CD1c-positive myeloid dendritic cell (primary cell): ENCODE results near the gene PRSS22.

Source experiments
- DNase-seq: peaks from one replicate; pipeline ENCODE4 v3.0.0-alpha.2; 2016; ENCODE audit errors: extremely low spot score

PRSS22 gene

DNA sequence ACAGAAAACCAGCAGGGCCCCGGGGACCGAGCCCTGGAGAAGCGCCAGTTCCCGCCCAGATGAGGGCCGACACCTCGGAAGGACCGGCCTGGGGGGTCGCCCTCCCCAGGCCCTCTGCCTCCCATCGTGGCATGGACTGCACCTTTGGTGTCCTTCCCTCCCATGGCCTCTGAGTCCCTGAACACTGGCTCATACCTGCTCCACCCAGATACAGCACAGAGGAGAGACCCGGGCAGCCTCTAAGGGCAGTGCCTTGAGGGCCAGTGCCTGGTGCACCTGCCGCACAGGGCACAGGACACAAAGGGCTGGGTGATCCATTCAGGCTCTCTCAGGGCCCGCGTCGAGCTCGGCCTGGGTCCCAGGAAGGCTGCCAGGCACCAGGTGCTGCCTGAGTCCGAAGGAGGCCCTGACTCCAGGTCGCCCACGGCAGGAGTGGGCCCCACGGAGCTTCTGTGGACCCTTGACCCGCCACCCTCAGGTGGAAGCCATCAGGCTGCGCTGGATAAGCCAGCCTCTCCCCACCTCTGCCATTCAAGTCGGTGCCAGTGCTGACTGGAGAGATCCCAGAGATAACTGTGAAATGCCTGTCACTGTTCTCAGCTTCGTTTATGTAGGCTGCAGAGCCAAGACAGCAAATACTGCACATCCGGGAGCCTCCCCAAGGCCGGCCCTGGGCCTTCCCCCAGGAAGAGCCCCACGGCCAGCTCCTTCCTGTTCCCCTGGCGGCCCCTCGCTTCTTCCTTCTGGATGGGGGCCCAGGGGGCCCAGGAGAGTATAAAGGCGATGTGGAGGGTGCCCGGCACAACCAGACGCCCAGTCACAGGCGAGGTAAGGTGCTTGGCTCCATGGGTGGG, 28.2 kb downstream of the PRSS22 start, which contains the start of gene ZG16B:
Gene ZG16B (plus strand): TSS at position 803 of the 854 bp plus-strand sequence. CDS start 139 bp downstream, outside the sequence.
- DNase-seq = no peak

DNA sequence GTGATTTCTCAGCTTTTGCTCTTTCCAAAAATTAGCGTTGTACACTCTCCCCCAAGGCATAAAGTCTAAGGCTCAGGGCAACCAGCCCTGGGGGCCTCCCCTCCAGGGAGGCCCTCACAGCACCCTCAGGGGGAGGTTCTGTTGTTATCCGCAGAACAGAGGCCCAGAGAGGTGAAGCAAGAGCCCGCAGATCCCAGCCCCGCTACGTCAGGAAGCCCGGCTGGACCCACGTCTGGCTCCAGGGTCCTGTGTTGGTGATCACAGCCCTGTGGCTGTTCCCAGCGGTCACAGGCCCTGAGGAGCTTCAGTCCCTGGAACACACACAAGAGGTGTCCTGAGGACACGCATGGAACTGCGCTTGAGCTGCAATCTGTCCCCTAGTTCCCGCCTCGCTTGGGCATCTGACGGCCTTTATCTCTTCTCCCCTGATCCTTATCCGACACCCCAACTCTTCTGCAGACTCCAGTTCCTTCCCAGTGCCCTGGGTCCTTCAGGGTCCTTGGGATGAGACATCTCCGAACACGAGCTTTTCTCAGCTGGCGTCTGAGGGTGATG, 29.0 kb downstream of the PRSS22 start:
- no peak for DNase-seq

DNA sequence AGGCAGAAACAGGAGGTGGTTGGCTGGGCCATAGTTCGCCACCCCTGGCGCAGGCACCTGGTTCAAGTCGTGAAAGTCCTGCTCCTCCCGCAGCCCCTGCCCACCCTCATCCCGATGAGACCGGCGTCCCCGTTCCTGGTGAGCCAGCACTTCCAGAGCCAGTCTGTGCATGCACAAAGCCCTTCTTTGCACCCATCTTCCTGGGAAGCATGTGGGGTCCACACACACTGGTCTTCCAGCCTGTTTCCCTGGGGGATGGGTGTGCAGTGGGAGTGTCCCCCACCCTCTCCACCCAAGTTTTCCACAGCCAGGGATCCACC, 29.5 kb downstream of the PRSS22 start:
- no peak for DNase-seq

DNA sequence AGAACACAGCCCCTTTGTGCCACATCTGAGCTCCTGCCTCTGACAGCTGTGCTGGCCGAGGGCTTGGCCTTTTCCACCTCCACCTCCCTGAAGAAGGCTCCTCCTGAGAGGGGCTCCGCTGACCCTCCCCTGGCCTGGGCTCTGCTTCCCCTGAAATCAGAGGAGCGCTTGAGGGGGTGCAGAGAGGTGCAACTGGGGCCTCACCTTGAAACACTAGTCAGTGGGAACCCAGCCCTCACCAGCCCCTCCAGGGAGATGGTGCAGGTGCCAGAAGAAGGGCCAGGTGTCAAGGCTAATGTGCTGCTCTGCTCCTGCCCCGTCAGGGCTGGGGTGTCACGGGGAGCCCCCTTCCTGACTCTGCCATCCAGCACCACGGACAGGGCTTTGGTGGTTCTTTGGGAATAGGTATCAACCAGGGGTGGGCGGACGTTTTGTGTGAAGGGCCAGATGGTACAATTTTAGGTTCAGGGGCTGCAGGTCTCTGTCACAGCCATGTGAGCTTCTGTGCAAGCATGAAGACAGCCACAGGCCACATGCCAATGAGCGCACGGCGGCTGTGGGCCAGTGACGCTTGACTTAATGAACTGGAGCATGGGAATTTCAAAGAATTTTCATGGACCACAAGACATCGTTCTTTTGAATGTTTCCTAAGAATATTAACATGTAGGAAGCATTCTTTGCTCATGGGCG, 30.0 kb downstream of the PRSS22 start:
- no peak for DNase-seq

DNA sequence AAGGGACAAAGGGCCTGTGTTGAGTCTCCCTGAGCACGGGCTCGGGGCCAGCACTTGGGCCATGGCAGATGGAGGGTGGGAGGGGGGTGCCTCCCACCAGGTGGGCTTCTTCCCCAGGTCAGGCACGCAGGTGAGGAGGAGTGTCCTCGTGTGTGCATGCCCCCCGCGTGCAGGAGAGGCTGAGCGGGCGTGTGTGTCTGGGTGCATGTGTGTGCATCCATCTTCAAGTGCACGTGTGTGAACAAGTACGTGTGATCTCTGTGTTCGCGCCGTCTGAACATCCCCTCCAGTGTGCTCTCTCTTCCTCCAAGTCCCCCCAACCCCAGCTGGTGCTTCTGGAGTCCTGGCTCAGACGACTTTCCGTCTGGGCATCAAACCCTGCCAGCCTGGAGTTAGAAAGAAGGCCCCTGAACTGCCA, 30.6 kb downstream of the PRSS22 start:
- no peak for DNase-seq

DNA sequence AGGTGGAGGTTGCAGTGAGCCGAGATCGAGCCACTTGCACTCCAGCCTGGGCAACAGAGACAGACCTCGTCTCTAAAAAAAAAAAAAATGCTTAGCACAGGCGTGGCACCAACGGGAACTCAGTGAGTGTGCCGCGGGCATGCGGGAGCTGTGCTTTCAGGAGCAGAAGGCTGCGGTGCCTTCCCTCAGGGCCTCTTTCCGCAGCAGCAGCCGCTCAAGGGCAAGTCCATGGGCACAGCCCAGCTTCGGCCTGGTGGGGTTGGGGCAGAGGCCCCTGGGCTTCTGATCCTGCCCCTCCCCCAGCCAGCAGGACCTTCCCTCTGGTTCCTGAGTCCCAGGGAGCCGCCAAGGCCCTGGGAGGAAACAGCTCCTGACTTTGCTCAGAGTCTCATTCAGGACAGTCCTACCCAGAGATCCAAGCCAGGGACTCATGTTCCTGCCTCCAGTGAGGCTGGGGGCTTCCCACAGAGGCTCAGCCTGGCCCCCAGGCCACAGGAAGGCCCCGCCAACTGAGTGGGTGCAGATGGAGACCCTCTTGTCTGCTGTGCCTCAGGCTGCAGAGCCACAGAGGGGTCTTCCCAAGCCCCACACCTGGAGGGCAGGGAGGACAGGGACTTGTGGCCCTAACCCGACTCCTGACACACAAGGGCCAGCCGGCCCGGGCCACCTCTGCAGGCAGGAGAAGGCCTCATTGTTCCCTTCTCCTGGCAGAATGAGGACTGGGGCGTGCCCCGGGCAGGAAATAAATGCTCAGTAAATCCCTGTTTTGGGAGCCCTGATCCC, 31.2 kb downstream of the PRSS22 start:
- DNase-seq = no peak

DNA sequence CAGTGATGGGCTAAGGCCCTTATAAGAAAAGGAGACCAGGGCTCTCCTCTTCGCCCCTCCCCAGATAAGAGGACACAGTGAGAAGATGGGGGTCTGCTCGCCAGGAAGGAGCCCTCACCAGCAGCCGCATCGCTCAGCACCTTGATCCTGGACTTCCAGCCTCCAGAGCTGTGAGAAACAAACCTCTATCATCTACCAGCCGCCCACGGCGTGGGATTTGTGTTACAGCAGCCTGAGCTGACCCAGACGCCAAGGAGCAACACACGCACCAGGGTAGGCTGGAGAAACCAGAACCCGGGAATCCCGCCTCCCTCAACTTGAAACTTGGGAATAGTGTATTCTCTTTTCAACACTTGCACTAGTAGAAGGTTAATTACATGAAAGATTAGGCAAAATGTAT, 32.1 kb downstream of the PRSS22 start:
- DNase-seq = no peak

DNA sequence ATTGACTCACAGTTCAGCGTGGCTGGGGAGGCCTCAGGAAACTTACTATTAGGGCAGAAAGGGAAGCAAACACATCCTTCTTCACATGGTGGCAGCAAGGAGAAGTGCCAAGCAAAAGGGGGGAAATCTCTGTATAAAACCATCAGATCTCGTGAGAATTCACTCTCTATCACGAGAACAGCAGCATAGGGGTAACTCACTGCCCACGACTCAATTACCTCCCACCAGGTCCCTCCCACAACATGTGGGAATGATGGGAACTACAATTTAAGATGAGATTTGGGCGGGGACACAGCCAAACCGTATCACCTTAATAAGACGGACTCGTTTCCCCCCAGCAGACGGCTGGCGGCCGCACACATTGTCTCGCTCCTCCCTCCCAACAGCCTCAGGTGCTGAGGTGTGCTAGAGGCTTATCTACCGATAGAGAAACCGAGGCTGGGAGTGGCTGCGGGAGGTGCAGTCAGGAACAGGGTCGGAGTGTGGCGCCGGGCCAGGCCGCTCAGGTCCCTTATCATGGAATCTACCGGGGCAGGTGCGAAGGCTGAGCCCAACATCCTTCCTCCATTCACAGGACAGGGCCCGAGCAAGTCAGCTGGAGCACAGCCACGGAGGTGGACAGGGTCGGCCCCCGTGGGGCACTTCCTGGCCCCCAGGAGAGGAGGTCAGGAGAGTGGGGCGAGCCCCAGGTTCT, 32.8 kb downstream of the PRSS22 start:
- DNase-seq = no peak

DNA sequence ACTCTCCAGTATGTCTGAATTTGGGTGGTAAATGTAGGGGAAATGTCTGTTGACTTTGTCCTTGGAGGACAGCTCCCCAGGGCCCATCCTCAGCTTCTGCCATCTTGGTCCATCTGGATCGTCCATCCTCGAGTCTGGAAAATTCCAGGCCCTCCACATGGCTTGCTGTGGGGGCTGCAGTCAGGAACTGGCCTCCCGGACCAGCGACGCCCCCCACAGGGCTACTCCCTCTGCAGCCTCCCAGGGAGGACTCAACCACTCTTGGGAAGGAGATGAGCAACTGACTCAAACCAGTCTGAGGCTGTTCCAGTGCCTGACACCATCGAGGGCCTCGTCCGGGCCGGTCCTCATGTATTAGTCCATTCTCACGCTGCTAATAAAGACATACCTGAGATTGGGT, 33.3 kb downstream of the PRSS22 start:
- DNase-seq = no peak

DNA sequence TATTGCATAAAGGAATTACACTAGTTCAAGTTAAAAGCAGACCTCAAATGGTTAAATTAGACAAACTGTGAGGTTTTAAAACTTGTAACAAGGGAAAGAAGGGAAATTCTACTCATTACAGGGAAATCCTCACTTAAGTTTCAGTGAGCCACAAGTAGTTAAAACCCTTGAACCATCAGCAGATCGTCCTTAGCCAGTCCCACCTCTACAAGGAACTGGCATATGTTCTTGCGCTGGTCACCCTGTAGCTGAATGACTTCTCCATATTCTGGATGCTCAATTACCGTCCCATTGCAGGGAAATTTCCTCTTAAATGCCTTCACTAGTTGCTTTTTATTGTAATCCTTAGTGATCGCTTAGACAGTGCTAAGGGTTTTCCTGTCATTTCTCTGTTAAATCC, 35.5 kb downstream of the PRSS22 start:
- DNase-seq = no peak

DNA sequence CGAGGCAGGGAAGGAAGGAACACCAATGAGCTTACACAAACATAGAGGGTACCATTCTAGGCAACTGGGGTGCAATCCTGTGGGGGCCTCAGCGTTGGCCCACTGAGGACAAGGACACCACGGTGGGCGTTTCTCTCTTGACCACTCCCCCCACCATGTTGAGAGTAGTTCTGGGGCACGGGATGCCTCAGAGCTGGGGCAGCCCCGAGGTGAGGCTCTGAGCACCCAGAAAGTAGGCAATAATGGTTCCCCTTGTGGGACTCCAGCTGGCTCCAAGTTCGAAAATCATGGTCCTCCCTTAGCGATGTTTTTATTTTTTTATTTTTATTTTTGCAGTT, 35.8 kb downstream of the PRSS22 start:
- no peak for DNase-seq

DNA sequence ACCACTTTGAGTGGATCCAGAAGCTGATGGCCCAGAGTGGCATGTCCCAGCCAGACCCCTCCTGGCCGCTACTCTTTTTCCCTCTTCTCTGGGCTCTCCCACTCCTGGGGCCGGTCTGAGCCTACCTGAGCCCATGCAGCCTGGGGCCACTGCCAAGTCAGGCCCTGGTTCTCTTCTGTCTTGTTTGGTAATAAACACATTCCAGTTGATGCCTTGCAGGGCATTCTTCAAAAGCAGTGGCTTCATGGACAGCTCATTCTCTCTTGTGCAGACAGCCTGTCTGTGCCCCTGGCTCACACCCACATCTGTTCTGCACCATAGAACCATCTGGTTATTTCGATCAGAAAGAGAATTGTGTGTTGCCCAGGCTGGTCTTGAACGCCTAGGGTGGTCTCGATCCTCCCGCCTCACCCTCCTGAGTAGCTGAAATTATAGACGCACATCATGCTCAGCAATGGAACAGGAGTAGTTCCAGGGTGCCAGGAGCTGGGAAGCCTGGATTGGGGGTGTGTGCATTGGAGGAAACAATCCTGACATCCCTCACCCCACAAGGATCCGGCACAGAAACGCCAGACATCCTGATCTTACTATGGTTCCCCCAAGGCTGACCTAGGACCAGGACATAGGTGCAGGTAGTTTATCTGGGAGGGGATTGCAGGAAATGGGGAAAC, 36.3 kb downstream of the PRSS22 start:
- DNase-seq = no peak

DNA sequence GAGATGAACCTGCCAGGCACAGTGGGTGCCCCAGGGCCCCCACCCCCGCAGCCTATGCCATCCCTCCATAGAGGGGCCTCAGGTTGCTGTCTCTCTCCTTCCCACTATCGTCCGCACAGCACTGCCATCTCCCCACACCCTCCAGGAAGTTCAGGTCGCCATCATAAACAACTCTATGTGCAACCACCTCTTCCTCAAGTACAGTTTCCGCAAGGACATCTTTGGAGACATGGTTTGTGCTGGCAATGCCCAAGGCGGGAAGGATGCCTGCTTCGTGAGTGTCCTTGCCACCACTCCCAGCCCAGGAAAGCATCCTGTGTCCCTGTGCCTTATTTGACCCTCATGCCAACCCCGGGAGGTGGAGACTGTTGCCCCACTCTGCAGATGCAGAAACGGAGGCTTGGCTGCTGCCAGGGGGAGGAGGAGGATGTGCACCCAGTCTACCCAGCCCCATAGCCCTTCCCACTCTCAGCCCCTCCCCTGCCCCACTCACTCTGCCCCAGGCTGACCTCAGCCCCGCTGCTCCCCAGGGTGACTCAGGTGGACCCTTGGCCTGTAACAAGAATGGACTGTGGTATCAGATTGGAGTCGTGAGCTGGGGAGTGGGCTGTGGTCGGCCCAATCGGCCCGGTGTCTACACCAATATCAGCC, 37.0 kb downstream of the PRSS22 start:
- DNase-seq = no peak

DNA sequence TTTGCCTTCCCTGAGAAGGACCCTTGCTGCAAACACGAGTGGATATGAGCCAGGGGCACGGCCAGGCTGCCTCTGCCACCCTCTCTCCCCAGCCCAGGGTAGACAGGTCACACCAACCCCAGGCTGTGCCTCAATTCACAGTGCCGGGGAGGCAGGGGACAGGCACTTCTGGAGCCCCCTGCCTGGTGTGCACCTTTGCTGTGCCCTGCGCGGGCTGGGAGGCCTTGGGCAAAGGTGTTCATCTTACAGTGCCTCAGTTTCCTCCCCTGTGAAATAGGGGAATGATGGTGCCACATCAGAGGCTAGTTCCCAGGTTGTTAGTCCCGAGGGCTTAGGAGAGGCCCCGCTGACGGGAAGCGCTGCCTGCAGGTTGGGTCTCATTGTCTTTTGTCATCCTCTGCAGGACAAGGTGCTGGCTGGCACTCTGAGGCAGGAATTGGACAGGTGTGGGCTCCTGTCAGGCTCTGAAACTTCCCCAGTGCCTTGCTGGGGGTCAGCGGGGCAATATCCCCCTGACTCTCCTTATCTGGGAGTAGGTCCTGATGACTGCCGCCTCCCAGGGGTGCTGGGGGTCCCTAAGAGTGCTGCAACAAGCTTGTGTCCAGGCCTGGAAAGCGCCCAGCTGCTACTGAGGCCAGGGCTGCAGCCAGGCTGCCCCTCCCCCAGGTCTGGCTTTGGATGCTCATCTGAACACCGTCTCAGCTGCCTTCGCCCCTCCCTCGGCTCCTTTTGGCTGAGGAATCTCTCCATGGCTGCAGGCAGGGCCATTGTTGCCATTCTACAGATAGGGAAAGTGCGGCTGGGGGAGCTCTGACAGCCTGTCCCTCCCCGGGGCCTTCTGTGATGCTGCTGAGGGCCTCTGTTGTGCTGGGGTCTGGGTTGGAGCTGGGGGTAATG, 37.8 kb downstream of the PRSS22 start:
- no peak for DNase-seq

DNA sequence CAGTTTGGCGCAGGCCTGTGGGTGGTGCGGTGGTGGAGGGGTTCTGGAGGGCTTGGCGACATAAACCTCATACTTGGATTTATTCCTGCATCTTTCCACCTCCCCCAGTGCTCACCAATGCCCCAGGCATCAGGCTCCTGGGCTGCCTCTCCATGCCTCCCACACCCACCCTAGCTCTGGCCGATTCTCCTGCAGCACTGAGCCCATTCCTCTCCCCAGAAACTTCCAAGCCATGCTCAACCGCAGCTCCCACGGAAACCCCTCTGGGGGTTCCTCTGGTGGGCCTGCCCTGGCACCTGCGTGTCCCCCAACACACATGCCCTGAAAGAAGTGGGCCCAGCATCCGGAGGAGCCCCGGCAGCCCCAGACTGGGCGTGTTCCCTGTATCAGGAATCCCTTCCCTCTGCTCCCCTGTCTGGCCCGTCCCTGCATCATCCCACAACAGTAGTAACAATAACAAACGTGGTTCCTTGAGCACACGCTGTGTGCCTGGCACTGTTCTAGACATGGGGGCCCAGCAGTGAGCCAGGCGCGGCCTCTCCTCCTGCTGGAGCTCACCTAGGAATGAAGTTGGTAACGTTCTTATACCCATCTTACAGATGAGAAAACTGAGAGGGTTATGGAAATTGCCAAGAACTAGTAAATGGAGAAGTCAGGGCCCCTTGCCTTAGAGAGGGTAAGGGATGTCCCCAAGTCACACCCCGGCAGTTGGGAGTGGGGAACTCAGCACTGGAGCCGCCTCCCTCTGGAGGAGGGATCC, 38.6 kb downstream of the PRSS22 start:
- DNase-seq = no peak

DNA sequence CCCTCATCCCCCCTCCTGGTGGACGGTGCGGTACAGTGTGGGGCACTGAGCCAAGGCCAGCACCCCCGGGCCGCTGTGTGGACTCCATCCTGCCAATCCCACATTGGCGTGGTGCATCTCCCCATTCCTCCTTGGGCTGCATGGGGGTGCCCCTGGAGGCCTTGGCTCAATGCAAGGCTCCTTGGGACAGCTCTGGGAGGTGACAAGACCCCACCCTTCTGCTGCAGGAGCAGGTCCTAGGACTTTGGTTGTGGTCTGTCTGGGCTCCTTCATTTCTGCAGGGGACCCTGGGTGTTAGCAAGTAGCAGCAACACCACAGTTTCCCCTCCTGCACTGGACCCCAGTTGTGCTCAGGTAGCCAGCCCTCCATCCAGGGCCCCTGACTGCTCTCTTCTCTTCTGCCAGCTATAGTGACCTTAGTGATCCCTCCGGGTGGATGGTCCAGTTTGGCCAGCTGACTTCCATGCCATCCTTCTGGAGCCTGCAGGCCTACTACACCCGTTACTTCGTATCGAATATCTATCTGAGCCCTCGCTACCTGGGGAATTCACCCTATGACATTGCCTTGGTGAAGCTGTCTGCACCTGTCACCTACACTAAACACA, 39.6 kb downstream of the PRSS22 start:
- no peak for DNase-seq

DNA sequence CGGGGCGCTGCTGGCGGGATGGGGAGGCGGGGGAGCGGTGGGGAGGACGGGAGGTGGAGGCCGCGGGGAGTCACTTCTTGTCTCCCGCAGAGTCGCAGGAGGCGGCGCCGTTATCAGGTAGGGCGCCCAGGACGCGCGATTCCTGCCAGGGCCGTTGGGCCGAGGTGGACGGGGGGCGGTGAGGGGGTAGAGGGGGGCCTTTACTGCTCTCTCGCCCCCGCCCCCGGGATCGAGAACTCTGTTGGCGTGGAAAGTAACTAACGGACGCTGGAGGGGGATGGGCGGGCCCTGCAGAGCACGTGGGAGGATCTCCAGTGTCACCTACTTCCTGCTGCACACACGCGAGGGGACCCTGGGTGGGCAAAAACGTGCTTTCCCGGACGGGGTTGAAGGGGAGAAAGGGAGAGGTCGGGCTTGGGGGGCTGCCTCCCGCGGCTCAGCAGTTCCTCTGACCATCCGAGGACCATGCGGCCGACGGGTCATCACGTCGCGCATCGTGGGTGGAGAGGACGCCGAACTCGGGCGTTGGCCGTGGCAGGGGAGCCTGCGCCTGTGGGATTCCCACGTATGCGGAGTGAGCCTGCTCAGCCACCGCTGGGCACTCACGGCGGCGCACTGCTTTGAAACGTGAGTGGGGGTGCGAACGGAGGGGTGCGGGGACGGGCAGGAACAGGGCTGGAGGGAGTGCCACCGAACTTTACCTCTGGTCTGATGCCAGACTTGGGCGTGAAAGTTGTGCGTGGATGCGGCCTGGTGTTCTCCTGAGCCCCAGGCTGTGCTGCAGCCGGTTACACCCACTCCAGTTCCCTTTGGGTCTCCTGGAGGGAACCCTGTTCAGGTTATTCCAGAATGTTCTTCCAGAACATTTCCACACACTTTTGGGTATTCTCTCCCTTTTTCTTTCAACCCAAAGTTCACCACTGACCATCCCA, 40.4 kb downstream of the PRSS22 start:
- DNase-seq = no peak
